Measurements from ENCODE around the gene KLK6. TPM values are rescaled to one million over a fixed set of nuclear protein-coding genes. Genes with fewer than 3 reads are reported as not detected.

Gene KLK6
- total and polyA plus RNA-seq, 2 donors (not counting 3 experiments of a cell fraction or from before 2014, with no cell fraction given), result 0.12 TPM; not detected in 1

GRCh38 chr19:50968716-50969412 is 527 bp downstream of the KLK6 start:
- Histone ChIP-seq H3K4me2 (ENCODE audit: insufficient read depth, low read length) (no peak overlapping the region), H3K27me3 (ENCODE audit: control insufficient read depth in 2 of 2, insufficient read depth in 2 of 2, low read length in 2 of 2) (no peaks in the 10 kb centered on the region), H2AFZ (ENCODE audit: low read depth, low read length) (no peak overlapping the region), H3K9me3 (replicated peaks; ENCODE audit: control insufficient read depth, insufficient read depth, low read length) (no peaks in the 10 kb centered on the region), H3K79me2 (ENCODE audit: control insufficient read depth, insufficient read depth, low read length) (no peaks in the 10 kb centered on the region), H3K4me3 (replicated peaks in 1 of 3; ENCODE audit: insufficient read depth in 1 of 3, low read depth in 1 of 3, low read length in 3 of 3) (no peak overlapping the region), H3K9me1 (replicated peaks; ENCODE audit: control insufficient read depth, extremely low read depth, insufficient read depth, low read length) (no peaks in the 10 kb centered on the region), H3K4me1 (ENCODE audit: control insufficient read depth, extremely low read depth, insufficient read depth, low read length) (no peaks in the 10 kb centered on the region), H3K27ac (ENCODE audit: insufficient read depth, low read depth, low read length) (no peak overlapping the region), H3K36me3 (ENCODE audit: control insufficient read depth in 2 of 2, extremely low read depth in 1 of 2, insufficient read depth in 2 of 2, low read length in 2 of 2) (no peaks in the 10 kb centered on the region), H4K20me1 (replicated peaks; ENCODE audit: control insufficient read depth, extremely low read depth, insufficient read depth, low read length) (no peaks in the 10 kb centered on the region), H3K9ac (replicated peaks; ENCODE audit: extremely low read depth, insufficient read depth, low read length) (no peak overlapping the region)
- dilution Hi-C loops (cut with MboI; ENCODE audit: extremely low pct_ligation_motif_present, low sequenced_read_pairs), result no loop called here
- CTCF ChIA-PET, result no interaction called here
- BruUV-seq (replicated peaks), result no TSS peak
- DNase-seq (ENCODE audit: low read depth, low spot score), result no peak
- POLR2A ChIA-PET, result no interaction called here
- FAIRE-seq, result no peak
- TF ChIP-seq FOS (IDR thresholded peaks at IDR 0.05; ENCODE audit: borderline replicate concordance, insufficient read depth, low read length), result no peak
- TF ChIP-seq EZH2 (IDR thresholded peaks at IDR 0.05; ENCODE audit: borderline replicate concordance, low read depth, low read length, severe bottlenecking), result no peak
- no peak for TF ChIP-seq CTCF (IDR thresholded peaks at IDR 0.05; ENCODE audit: extremely low read depth in 1 of 2, insufficient read depth in 1 of 2, low read depth in 1 of 2, low read length in 2 of 2)
- no peak for TF ChIP-seq POLR2A (IDR thresholded peaks at IDR 0.05; ENCODE audit: low read depth, low read length)
- no peak for TF ChIP-seq MAX (IDR thresholded peaks at IDR 0.05; ENCODE audit: insufficient read depth, insufficient read length)
- intact Hi-C loops (cut with micrococcal nuclease), result no loop called here

All from endothelial cell of umbilical vein (primary cell).